Gastrocnemius medialis (tissue), 4 donors: ENCODE measurements around the gene ASTN1.

Experiments used
- CTCF ChIP-seq, 5 experiments: fragments of 450-650 bp in 3 of 5; fragments of 200-600 bp in 2 of 5; sonication (generic) in 2 of 5; IDR thresholded peaks in 4 of 5; conservative IDR thresholded peaks in 1 of 5; 1 replicate in 4 of 5; 2 replicates in 1 of 5; pipeline ENCODE4 v1.5.1; 2016 to 2019; ENCODE audit warnings: antibody characterized with exemption in 5 of 5, mild to moderate bottlenecking in 3 of 5, moderate library complexity in 3 of 5
- POLR2A ChIP-seq, 2 donors: fragments of 450-650 bp; IDR thresholded peaks; one replicate each; pipeline ENCODE4 v1.6.1; 2017; ENCODE audit warnings: antibody characterized with exemption in 2 of 2, mild to moderate bottlenecking in 2 of 2, moderate library complexity in 2 of 2

- no peak for TF ChIP-seq POLR2A (IDR thresholded peaks at IDR 0.05)
- no peak for TF ChIP-seq CTCF (IDR thresholded peaks at IDR 0.05 in 4 of 5, conservative IDR thresholded peaks at IDR 0.05 in 1 of 5)
Measured at GRCh38 chr1:177124577-177125278, 39.8 kb downstream of the ASTN1 start.
